ENCODE data around the gene TJAP1.

Gene TJAP1

DNA sequence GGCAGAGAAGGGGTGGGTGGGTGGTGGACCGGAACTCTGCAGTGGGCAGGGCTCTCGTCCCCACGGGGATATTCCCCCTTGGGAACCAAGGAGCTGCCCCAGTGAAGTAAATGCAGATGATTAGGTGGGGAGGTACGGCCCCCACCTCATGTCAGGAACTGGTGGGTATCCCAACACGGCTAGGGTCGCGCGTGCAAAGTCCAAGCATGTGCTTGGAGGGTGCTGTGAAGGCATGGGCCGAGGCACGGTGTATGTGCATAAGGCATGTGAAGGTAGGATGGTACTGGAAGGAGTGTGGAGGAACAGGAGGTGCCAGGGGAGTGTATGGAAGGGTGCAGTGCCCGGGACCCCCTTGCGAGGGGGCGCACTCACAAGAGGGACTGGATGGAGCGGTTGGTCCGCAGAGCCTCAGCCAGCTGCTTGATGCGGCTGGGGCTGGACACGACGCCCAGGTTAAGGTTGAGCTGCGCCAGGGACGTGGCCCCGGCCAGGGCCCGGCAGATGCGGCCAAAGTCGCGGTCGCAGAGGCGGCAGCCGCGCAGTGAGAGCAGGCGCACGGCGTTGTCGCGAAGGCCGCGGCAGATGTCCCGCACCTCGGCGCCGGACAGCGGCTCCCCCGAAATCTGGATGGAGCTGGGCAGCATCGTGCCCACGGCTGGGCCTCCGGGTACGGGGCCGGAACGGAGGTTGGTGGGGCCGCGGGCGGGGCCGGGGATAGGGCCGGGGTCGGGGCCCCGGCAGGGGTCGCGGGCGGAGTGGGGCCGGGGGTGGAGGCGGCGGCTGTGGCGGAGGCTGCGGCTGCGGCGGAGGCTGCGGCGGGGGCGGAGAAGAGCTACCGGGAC lies 32.0 kb downstream of the TJAP1 start:
- H3K27me3 ChIP-seq (ENCODE audit: insufficient read depth, low read depth, severe bottlenecking), result peaks cover 12% of the 10 kb centered on the region
- DNase-seq, result no peak
- peaks cover 56% of the 10 kb centered on the region for H3K36me3 ChIP-seq
- TF ChIP-seq, protein P1, sequence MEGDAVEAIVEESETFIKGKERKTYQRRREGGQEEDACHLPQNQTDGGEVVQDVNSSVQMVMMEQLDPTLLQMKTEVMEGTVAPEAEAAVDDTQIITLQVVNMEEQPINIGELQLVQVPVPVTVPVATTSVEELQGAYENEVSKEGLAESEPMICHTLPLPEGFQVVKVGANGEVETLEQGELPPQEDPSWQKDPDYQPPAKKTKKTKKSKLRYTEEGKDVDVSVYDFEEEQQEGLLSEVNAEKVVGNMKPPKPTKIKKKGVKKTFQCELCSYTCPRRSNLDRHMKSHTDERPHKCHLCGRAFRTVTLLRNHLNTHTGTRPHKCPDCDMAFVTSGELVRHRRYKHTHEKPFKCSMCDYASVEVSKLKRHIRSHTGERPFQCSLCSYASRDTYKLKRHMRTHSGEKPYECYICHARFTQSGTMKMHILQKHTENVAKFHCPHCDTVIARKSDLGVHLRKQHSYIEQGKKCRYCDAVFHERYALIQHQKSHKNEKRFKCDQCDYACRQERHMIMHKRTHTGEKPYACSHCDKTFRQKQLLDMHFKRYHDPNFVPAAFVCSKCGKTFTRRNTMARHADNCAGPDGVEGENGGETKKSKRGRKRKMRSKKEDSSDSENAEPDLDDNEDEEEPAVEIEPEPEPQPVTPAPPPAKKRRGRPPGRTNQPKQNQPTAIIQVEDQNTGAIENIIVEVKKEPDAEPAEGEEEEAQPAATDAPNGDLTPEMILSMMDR (IDR thresholded peaks at IDR 0.05; ENCODE audit: low read depth, low read length), result peak; percentile 16; the same call in 1 of the 2 replicates
- peak overlapping the region; percentile 53 for H3K4me3 ChIP-seq (ENCODE audit: low read depth, low read length)
- no peak overlapping the region for H3K27ac ChIP-seq
- no peaks in the 10 kb centered on the region for H3K9me3 ChIP-seq (ENCODE audit: severe bottlenecking)

DNA sequence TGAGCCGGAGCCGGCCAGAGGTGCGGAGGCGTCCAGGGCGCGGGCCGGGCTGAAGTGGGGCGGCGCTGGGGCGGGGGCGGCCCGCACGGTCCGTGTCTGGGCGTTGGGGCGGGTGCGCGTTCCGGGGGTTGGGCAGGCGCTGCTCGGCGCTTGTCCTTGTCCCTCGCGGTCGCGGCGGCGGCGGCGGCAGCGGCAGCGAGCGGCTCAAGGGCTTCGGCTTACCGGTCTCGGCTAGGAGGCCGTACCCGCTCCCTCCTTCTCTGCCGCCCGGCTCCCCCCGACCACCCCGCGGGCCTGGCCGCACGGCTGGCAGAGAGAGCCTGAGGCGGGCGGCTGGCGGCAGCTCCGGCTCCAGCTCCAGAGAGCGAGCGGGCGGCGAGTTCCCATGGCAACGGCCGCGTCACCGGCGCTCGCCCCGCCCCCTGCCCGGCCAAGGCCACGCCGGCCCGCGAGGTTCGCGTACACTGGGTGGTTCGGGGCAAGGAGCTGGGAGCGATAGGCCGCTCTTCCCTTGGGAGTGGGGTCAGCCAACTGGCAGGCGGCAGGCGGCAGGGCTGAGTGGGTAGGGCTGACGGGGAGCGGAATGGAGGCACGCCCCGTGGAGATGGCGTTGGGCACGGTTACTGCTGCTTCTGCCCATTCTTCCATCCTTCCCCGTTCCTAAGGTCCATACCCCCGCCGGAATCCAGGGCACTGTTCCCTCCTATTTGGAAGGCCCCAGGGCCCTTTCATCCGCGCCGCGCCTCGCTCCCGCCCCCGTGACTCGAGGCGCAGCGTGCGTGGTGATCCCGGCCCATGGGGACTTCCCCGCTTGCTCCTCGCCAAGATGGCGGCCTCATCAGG lies 32.8 kb downstream of the TJAP1 start, which contains the start of gene LRRC73:
TSS of gene LRRC73 (minus strand) at position 363 of the 843 bp plus-strand sequence. CDS start 561 bp downstream, outside the sequence.
- Histone ChIP-seq H3K27me3 (ENCODE audit: insufficient read depth, low read depth, severe bottlenecking) (peaks cover 12% of the 10 kb centered on the region), H3K36me3 (peaks cover 58% of the 10 kb centered on the region), H3K27ac (peak within 1 kb of the TSS; percentile 21; the same call in 1 of the 2 replicates), H3K4me3 (ENCODE audit: low read depth, low read length) (peak within 1 kb of the TSS; percentile 53), H3K9me3 (ENCODE audit: severe bottlenecking) (no peaks in the 10 kb centered on the region)
- TF ChIP-seq, protein P1 (IDR thresholded peaks at IDR 0.05; ENCODE audit: low read depth, low read length), result no peak
- peak; percentile 91 for DNase-seq

DNA sequence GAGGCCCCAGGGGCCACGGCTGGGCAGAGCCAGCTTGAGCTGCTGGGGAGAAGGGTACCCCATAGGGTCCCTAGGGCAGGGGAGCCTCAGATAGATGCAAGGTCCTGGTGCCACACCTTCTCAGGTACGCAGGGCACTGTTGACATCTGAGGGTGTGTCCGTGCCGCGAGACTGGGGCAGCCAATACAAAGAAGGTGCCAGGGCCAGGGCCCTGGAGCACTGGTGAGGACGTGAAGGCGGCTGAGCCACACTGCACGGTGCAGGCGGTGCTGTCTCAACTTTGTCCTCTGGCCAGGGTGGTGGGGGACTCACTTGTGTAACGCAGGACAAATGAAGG lies 33.4 kb downstream of the TJAP1 start:
- no peak for DNase-seq
- Histone ChIP-seq H3K27me3 (ENCODE audit: insufficient read depth, low read depth, severe bottlenecking) (peaks cover 12% of the 10 kb centered on the region), H3K36me3 (peaks cover 58% of the 10 kb centered on the region), H3K27ac (no peak overlapping the region), H3K9me3 (ENCODE audit: severe bottlenecking) (no peaks in the 10 kb centered on the region), H3K4me3 (ENCODE audit: low read depth, low read length) (no peak overlapping the region)
- TF ChIP-seq, protein P1 (IDR thresholded peaks at IDR 0.05; ENCODE audit: low read depth, low read length), result no peak

DNA sequence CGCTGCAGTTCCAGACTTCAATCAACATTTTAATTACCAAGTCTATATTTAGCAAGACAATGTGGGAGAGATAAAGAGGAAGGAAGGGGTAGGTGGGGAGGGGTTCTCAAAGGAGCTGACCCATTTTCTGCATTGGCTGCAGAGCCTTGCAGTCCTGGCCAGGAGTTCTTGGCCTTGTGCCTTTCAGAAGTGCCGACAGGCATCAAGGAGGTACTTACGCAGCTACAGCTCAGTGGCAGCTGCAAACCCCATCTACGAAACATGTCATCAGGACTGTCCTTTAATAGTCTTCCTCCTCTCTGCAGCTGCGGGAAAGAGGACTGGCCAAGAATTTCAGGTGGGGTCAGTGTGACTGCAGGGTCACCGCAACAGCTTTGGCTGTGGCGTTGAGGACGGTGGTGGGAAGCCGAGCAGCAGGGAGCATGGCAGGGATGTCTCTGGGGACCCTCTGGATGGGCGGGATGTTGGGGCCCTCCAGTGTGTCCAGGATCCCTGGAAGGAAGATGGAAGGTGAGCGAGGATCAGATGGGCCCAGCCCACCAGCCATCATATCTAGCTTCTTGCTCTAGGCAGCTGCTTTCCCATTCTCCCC lies 34.5 kb downstream of the TJAP1 start:
- no peak for DNase-seq
- H3K36me3 ChIP-seq, result peaks cover 53% of the 10 kb centered on the region
- no peak overlapping the region for H3K4me3 ChIP-seq (ENCODE audit: low read depth, low read length)
- H3K9me3 ChIP-seq (ENCODE audit: severe bottlenecking), result no peaks in the 10 kb centered on the region
- TF ChIP-seq, protein P1 (IDR thresholded peaks at IDR 0.05; ENCODE audit: low read depth, low read length), result no peak
- H3K27ac ChIP-seq, result no peak overlapping the region
- peaks cover 12% of the 10 kb centered on the region for H3K27me3 ChIP-seq (ENCODE audit: insufficient read depth, low read depth, severe bottlenecking)

DNA sequence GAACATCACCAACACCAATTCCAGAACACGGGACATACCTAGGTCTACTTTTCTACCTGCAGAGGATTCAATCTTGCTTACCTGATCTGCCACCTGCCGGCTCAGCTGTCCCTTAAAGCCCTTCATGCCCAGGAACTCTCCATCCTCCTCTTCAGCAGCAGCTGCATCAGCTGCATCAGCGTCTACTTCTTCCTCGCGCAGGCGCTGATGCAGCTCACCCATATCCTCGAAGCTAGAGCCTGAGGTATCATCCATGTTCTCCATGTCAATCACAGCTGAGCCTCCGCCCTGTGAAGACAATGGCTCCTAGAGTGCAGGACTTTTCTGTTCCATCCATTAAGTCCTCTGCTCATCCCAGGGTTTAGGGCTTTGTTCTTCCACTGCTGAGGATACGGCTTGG lies 38.4 kb downstream of the TJAP1 start:
- peak overlapping the region; percentile 87 for H3K27ac ChIP-seq
- TF ChIP-seq, protein P1 (IDR thresholded peaks at IDR 0.05; ENCODE audit: low read depth, low read length), result no peak
- H3K9me3 ChIP-seq (ENCODE audit: severe bottlenecking), result no peaks in the 10 kb centered on the region
- DNase-seq, result no peak
- H3K36me3 ChIP-seq, result peaks cover 84% of the 10 kb centered on the region
- peak overlapping the region; percentile 76 for H3K4me3 ChIP-seq (ENCODE audit: low read depth, low read length)
- no peaks in the 10 kb centered on the region for H3K27me3 ChIP-seq (ENCODE audit: insufficient read depth, low read depth, severe bottlenecking)

All from WERI-Rb-1 (cell line).